Chondrocyte (in vitro differentiated cells): ENCODE data around the gene ALDH7A1. TPM values are rescaled to one million over a fixed set of nuclear protein-coding genes. Genes with fewer than 3 reads are reported as not detected.

Experiments used
- DNase-seq: peaks from one replicate; pipeline ENCODE4 v3.0.0; 2021; ENCODE audit warnings: mixed read lengths, low spot score
- H3K27ac Mint-ChIP-seq: one replicate; pipeline ENCODE4 v1.8.0; 2021; ENCODE audit warnings: mild to moderate bottlenecking, moderate library complexity, mixed read lengths; ENCODE audit not compliant: unreplicated experiment
- H3K27me3 Mint-ChIP-seq: 2 replicates; pipeline ENCODE4 v1.8.0; 2021; ENCODE audit warnings: low read depth, mixed read lengths
- H3K36me3 Mint-ChIP-seq: 2 replicates; pipeline ENCODE4 v1.8.0; 2021; ENCODE audit warnings: low read depth, mixed read lengths
- H3K4me1 Mint-ChIP-seq: 2 replicates; pipeline ENCODE4 v1.8.0; 2021; ENCODE audit warnings: low read depth, mild to moderate bottlenecking, mixed read lengths
- H3K4me3 Mint-ChIP-seq: one replicate; pipeline ENCODE4 v1.8.0; 2021; ENCODE audit warnings: mild to moderate bottlenecking, moderate library complexity, mixed read lengths; ENCODE audit not compliant: unreplicated experiment
- H3K9me3 Mint-ChIP-seq: 2 replicates; pipeline ENCODE4 v1.8.0; 2021; ENCODE audit warnings: low read depth, mixed read lengths
- CTCF ChIP-seq: fragments of 200-600 bp; sonication (generic); IDR thresholded peaks from 2 replicates; pipeline ENCODE4 v1.5.0; 2021; ENCODE audit warnings: antibody characterized with exemption, mild to moderate bottlenecking, moderate library complexity
- total RNA-seq: library from RNA; stranded (reverse); gene quantifications from 3 replicates; pipeline ENCODE4 v1.2.1, GENCODE V29; 2021

Gene ALDH7A1
- total RNA-seq, 1 donor from 2014 or later = 54.0 TPM

DNA sequence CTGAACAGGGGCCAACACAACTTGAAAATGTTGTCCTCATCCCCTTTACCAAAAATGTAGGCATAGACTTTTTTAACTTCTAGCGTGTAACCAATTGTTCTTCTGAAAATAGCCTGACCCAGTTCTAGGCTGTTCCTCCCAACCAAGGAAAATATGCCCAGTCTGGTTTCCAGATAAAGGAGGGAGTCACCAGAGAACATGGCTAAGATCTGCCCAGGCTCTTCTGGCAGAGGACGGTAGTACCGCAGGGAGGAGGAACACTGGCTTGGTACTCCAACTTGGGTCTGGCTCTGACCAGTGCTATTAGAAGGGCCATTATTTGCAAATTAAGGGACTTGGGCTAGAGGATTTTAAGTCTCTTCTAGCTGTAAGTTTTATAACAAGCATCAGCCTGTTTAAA lies 108.7 kb downstream of the ALDH7A1 start:
- Mint-ChIP-seq H3K27ac (no peak overlapping the region), H3K9me3 (no peaks in the 10 kb centered on the region), H3K4me1 (peaks cover 49% of the 10 kb centered on the region), H3K27me3 (no peaks in the 10 kb centered on the region), H3K4me3 (no peak overlapping the region), H3K36me3 (peaks cover 62% of the 10 kb centered on the region)
- no peak for DNase-seq
- TF ChIP-seq CTCF = no peak

DNA sequence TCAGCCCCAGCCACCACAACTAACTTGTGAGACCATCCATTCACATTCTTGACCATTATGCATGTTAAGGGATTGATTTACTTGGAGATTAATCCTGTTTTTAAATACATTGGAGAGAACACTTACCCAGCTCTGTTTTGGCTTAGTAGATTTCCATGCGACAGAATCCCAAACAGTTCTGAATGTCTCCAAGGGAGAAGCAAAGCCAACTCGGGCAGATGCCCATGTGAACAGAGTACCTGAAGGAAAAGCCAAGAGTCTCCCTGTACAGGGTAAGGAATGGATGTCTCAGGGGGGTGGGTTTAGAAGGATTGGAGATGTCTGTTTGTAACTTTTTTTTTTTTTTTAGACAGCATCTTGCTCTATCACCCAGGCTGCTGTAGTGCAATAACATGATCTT lies 110.8 kb downstream of the ALDH7A1 start:
- DNase-seq = no peak
- H3K4me1 Mint-ChIP-seq = peaks cover 44% of the 10 kb centered on the region
- H3K9me3 Mint-ChIP-seq = no peaks in the 10 kb centered on the region
- H3K27ac Mint-ChIP-seq = no peak overlapping the region
- no peak for TF ChIP-seq CTCF
- H3K36me3 Mint-ChIP-seq = peaks cover 69% of the 10 kb centered on the region
- no peaks in the 10 kb centered on the region for H3K27me3 Mint-ChIP-seq
- H3K4me3 Mint-ChIP-seq = no peak overlapping the region

- Mint-ChIP-seq H3K4me1 (peaks cover 33% of the 10 kb centered on the region), H3K36me3 (peaks cover 65% of the 10 kb centered on the region), H3K27me3 (no peaks in the 10 kb centered on the region), H3K4me3 (no peak overlapping the region), H3K27ac (peak overlapping the region; percentile 60), H3K9me3 (no peaks in the 10 kb centered on the region)
- no peak for DNase-seq
- no peak for TF ChIP-seq CTCF
These were observed 111.9 kb downstream of the ALDH7A1 start for GRCh38 chr5:126483156-126483555.

DNA sequence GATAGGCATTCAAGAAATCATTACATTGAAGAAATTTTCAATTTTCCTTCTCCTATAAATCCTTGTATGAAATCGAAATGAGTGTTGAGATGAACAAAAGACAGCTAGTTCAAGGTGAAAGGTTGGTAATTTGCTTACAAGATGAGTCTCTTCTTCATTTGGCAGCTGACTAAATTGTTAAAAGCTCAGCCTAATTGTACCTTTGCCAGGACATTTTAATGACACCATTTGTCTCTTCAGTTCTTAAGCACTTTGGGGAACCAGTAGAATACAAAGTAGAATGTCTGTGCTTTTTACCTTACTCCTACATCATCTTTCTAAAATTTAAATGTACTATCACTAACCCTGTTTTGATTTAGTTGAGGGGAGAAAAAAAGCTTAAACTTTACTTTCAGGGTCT lies 112.4 kb downstream of the ALDH7A1 start:
- Mint-ChIP-seq H3K4me1 (peaks cover 33% of the 10 kb centered on the region), H3K36me3 (peaks cover 63% of the 10 kb centered on the region), H3K27ac (peak overlapping the region; percentile 29), H3K27me3 (no peaks in the 10 kb centered on the region), H3K4me3 (no peak overlapping the region), H3K9me3 (no peaks in the 10 kb centered on the region)
- TF ChIP-seq CTCF = no peak
- no peak for DNase-seq

DNA sequence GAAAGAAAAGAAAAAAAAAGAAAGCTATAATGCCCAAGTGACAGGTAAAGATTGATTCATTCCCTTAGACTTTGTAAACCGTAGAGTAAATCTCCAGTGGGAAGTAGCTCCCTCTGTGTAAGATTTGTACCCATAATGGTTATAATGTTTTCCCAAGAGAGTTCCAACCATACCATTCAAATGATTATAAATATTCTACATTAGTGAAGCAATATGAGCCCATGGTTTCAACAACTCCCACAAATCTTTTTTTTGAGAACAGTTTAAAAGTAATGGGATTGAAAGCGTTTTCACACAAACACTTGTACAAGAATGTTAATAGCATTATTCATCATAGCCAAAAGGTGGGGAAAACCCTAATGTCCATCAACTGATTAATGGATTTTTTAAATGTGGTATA lies 113.8 kb downstream of the ALDH7A1 start:
- H3K36me3 Mint-ChIP-seq = peaks cover 56% of the 10 kb centered on the region
- H3K27me3 Mint-ChIP-seq = no peaks in the 10 kb centered on the region
- peak overlapping the region; percentile 86 for H3K27ac Mint-ChIP-seq

More for the DNA sequence above, 113.8 kb downstream of the ALDH7A1 start:
- Mint-ChIP-seq H3K4me3 (no peak overlapping the region), H3K9me3 (no peaks in the 10 kb centered on the region), H3K4me1 (peaks cover 40% of the 10 kb centered on the region)
- TF ChIP-seq CTCF = no peak
- no peak for DNase-seq

Other genes starting within 250 kb of the ALDH7A1 start
- 56.5 to 72.4 TPM (median 61.5 TPM) in 3 replicates for gene GRAMD2B, start 171.8 kb downstream of the ALDH7A1 start, total RNA-seq
- 38.8 to 47.2 TPM (median 46.8 TPM) in 3 replicates for gene PHAX, start 5.7 kb upstream of the ALDH7A1 start, total RNA-seq
- 10.8 to 19.2 TPM (median 14.2 TPM) in 3 replicates for gene LMNB1, start 181.9 kb upstream of the ALDH7A1 start, total RNA-seq